SKM-1 treated with dmso at 0.1 percent for 144 hours (cell line): ENCODE data around the gene IL3.
"Not testable (repeated sequence)": the region's sequence is repeated elsewhere in the genome, so short reads cannot be mapped to it uniquely, and the experiment has no call there.

ENCODE experiments used
- DNase-seq: peaks from one replicate; lab custom pipeline; 2025; ENCODE audit not compliant: unreplicated experiment; lab: John Stamatoyannopoulos, UW

Gene IL3

GRCh38 chr5:132093271-132093670 is 32.8 kb downstream of the IL3 start:
- DNase-seq = no peak

DNA sequence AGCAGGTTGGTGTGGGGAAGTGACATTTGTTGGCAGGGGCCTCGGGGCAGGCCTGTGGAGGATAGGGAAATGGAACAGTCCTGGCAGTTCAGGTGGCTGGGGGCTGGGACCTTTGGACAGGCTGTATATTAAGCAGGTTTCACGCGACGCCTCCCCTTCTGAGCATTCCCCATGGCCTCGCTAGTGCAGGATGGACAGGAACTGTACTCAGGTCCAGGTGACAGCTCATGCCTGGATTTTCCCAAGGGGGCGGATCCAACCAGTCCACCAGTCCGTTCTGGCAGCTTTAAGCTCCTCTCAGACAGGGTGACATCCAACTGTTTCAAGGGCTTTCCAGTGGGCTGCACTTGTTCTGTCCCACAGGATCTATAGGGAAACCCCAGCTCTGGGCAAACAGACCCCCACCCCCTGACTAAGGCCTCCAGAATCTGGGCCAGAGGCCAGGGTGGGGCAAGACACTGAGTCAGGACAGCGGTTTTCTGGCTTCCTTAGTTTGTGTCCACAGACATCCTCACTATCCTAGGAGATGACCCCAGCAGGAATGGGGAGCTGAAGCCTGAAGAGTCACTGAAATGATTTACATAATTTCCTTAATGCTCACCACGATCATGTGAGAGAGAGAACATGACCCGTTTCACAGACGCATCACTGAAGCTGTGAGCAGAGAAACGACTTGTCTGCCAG is 34.1 kb downstream of the IL3 start:
- no peak for DNase-seq

GRCh38 chr5:132095077-132095410 is 34.6 kb downstream of the IL3 start:
- DNase-seq = no peak

DNA sequence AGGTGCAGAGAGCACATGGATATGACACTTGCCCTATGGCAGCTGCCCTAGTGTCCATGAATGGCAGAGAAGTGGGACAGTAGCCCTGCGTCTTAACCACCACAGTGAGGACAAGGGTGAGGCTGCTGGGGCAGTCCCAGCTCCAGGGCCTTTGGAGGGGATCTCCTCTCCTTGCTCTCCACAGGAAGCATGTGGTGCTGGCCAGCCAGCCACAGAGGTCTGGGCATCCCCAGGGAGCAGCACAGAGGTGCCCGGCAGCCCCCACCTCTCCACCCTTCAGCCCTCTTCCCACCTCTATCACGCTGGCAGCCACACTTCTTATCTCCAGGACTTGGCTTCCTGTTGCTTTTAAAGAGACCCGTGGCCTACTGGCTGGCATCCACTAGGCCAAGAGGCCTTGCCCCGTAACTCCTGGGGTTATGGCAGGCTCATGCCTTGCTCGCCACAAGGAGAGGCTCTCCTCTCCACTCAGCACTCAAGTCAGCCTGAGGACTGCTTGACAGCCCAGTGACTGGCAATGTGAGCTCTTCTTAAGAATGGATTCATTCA is 35.0 kb downstream of the IL3 start:
- no peak for DNase-seq

DNA sequence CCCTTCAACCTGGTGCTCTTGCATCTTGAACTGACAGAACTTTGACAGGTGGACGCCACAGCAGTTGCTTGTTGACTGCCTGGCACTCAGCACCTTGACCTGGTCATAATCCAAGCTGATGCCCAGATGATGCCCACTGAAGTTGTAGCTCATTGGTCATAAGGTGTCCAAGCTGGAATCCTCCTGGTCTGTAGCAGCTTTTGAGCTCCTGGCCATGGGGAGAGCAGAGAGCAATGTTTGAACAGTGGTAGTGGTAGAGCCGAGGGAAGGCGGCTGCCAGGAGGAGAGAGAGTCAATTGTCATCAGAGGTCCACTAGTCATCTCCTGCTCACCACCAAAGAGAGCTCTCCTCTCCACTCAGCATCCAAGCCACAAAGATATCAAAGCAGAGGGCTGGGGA is 36.4 kb downstream of the IL3 start:
- no peak for DNase-seq

- no peak for DNase-seq
Observed at GRCh38 chr5:132098151-132098594, 37.7 kb downstream of the IL3 start.

DNA sequence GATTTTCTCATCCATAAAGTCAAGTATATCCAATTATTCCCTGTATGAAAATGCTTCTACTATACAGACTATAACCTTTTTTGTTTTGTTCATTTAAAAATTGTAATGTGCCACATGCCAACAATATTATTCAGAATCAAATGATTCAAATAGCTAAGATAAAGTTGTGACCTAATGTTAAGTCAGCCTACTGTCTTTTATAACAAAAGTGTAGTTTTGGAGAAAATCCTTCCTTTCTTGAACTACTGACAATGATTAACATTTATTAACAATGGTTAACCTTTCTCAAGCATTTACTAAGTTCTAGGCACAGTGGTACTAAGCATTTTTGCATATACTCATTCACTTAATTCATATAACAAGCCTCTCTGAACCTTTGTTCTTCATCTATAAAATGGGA is 38.2 kb downstream of the IL3 start:
- no peak for DNase-seq

- no peak for DNase-seq
Observed at GRCh38 chr5:132099076-132099748, 38.8 kb downstream of the IL3 start.

GRCh38 chr5:132099905-132100304 is 39.5 kb downstream of the IL3 start:
- no peak for DNase-seq

DNA sequence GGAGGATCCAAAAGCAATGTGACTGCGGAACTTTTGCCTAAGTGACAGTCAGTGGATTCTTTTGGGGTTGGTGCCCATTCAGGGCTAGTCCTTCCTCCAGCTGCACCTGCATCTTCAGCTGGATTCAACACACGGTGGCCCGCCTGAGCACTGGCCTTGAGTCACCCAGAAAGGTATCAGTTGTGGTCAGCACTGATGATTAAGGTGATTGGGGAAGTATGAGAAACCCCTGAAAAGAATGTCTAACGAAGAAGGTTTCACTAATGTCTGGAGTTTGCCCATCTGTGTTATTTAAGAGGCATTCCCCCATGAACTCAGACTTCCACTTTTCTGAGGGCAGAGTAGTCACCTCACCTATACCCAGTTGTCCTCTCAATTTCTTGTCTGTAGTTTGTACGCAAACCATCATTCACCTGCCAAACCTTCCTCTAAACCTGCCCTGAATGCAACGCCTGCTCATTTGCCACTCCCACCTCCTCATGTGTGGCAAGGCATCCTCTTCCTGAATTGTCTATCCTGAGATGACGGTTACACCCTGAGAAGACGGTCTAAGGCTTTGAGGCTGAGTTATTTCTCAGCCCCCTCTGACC is 40.3 kb downstream of the IL3 start:
- peak; percentile 9 for DNase-seq

- no peak for DNase-seq
Observed at GRCh38 chr5:132101385-132101880, 41.0 kb downstream of the IL3 start.

- DNase-seq = no peak
Observed at GRCh38 chr5:132102101-132102701, 41.7 kb downstream of the IL3 start.

DNA sequence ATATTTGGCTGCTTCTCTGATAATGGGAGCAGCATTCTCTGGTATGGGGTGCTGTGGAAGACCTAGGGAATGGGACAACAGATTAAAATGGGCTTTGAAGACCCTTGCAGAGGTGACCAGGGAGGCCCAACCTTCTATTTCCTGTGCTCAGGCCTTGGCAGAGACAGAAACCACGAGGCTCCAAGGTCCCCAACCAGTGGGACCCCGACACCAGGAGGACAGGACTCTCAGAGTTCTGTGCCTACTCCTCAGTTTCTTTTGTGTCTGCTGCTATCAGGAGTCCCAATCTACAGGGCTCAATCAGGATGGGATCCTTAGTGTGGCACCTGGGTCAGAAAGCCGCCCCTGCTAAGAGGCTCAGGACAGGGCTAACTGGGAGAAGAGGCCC is 42.5 kb downstream of the IL3 start:
- no peak for DNase-seq

GRCh38 chr5:132103332-132103951 is 43.0 kb downstream of the IL3 start:
- DNase-seq = peak; percentile 47

DNA sequence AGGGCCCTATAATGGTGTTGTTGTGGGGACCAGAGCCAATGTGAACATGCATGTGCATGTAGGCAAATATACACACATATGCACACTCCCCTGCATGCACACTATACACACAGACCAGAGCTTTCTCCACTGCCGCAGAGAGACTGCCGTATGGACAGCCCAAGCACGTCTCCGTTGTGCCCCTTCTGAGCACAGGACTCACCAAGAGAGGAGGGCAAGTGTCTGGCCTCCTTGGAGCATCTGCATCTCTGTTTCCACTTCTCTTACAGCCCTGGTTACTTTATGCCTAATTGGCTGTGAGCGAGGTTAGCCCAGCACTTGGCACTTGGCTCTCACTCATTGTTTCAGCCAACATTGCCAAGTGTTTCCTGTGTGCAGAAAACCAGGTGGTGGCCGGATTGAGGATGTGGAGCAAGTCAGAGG is 43.5 kb downstream of the IL3 start:
- no peak for DNase-seq

- no peak for DNase-seq
Observed at GRCh38 chr5:132104556-132104955, 44.1 kb downstream of the IL3 start.

DNA sequence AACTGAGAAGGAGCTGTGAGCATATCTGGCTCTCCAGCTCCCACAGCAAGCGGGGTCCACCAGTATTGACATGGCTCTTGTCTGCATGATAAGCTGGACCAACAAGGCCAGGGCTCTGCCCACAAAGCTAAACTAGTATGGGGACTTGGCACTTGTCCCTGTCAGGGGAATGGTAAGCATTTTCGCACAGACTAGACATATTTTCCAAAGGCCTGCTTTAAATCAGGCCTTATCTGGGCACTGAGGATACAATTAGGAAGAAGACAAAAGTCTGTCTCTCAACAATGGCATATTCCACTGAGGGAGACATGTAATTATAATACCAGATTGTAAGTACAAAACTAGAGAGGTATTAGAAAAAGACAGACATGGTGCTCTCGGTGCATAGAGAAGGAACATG is 45.2 kb downstream of the IL3 start:
- no peak for DNase-seq

GRCh38 chr5:132108495-132108894 is 48.0 kb downstream of the IL3 start:
- DNase-seq = not testable (repeated sequence)

- not testable (repeated sequence) for DNase-seq
Observed at GRCh38 chr5:132108957-132109356, 48.5 kb downstream of the IL3 start.

DNA sequence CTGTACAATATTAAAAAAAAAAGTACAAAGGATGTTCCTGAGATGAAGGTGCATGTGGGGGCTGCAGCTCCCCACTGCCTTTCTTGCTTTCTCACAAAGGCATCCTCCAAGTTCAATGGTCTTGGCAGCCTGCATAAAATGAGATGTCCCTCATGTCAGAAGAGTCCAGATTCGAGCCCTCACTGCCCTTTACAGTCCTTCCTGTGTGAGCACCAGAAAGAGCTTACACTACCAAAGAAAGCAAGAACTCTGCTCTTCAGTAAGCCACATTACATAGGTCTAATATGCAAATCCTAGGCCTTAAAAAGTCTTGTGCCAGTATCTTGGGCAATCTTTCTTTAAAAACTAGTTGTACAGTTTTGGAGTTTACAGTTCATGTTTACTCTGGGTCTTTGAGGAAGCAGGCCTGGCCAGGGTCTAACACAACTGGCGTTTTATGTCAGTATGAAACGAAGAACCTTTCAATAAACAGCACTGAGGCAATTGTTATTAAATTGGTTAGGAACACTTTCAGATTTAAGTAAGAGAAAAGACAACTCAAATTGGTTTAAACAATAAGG is 49.1 kb downstream of the IL3 start:
- no peak for DNase-seq

DNA sequence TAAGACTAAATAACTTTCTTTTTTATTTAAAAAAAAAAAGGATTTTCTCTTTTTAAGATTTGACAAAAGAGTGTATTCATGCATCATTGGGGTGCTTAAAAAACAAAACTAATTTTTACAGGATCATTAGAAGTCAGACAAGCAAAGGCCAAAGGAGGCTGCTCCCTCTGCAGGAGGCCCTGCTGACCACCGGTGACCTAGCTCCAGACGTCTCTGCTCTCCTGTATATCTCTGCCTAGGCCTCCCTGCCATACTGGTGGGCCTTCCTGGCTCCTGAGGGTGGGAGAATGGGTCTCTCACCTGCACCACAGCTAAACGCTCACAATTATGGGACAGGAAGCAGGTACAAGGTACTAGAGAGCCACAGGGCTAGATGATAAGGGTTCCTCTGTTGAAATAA is 49.7 kb downstream of the IL3 start:
- DNase-seq = no peak
